AG10803 (cell line): ENCODE measurements around the gene CDK19.
"Not testable (repeated sequence)": the region's sequence is repeated elsewhere in the genome, so short reads cannot be mapped to it uniquely, and the experiment has no call there.

Experiments used
- DNase-seq: peaks from one replicate; pipeline ENCODE4 v3.0.0; 2010; ENCODE audit warnings: low read depth
- H3K4me3 ChIP-seq: 2 replicates; pipeline ENCODE4 v1.5.1; 2011; ENCODE audit warnings: mild to moderate bottlenecking, low read length, control low read depth
- CTCF ChIP-seq: conservative IDR thresholded peaks from 2 replicates; pipeline ENCODE4 v1.5.1; 2011; ENCODE audit warnings: mild to moderate bottlenecking, low read length, control low read depth, inconsistent platforms

CDK19 gene

GRCh38 chr6:110744991-110745390 lies 70.3 kb downstream of the CDK19 start:
- DNase-seq, result no peak
- H3K4me3 ChIP-seq, result no peak overlapping the region
- no peak for TF ChIP-seq CTCF

GRCh38 chr6:110742552-110742951 lies 72.7 kb downstream of the CDK19 start:
- H3K4me3 ChIP-seq, DNase-seq: not testable (repeated sequence)

- no peak for TF ChIP-seq CTCF
- DNase-seq, result no peak
- no peak overlapping the region for H3K4me3 ChIP-seq
These were observed 73.8 kb downstream of the CDK19 start for GRCh38 chr6:110741517-110741916.

- DNase-seq, result no peak
- no peak for TF ChIP-seq CTCF
- H3K4me3 ChIP-seq, result no peak overlapping the region
These were observed 76.3 kb downstream of the CDK19 start for GRCh38 chr6:110738899-110739365.

- no peak for DNase-seq
- TF ChIP-seq CTCF, result no peak
- H3K4me3 ChIP-seq, result no peak overlapping the region
These were observed 79.6 kb downstream of the CDK19 start for GRCh38 chr6:110735666-110736065.

GRCh38 chr6:110731898-110732297 lies 83.4 kb downstream of the CDK19 start:
- no peak overlapping the region for H3K4me3 ChIP-seq
- TF ChIP-seq CTCF, result no peak
- no peak for DNase-seq

GRCh38 chr6:110731196-110731595 lies 84.1 kb downstream of the CDK19 start:
- no peak for DNase-seq
- no peak overlapping the region for H3K4me3 ChIP-seq
- no peak for TF ChIP-seq CTCF

- no peak for TF ChIP-seq CTCF
- no peak for DNase-seq
These were observed 86.8 kb downstream of the CDK19 start for GRCh38 chr6:110728501-110728900.

More at GRCh38 chr6:110728501-110728900, 86.8 kb downstream of the CDK19 start:
- no peak overlapping the region for H3K4me3 ChIP-seq
